Measurements from ENCODE around the gene KCNG2. TPM values are rescaled to one million over a fixed set of nuclear protein-coding genes. Genes with fewer than 3 reads are reported as not detected.

Gene KCNG2
- total RNA-seq, 1 experiment from 2014 or later: not detected

- TF ChIP-seq, protein P1, sequence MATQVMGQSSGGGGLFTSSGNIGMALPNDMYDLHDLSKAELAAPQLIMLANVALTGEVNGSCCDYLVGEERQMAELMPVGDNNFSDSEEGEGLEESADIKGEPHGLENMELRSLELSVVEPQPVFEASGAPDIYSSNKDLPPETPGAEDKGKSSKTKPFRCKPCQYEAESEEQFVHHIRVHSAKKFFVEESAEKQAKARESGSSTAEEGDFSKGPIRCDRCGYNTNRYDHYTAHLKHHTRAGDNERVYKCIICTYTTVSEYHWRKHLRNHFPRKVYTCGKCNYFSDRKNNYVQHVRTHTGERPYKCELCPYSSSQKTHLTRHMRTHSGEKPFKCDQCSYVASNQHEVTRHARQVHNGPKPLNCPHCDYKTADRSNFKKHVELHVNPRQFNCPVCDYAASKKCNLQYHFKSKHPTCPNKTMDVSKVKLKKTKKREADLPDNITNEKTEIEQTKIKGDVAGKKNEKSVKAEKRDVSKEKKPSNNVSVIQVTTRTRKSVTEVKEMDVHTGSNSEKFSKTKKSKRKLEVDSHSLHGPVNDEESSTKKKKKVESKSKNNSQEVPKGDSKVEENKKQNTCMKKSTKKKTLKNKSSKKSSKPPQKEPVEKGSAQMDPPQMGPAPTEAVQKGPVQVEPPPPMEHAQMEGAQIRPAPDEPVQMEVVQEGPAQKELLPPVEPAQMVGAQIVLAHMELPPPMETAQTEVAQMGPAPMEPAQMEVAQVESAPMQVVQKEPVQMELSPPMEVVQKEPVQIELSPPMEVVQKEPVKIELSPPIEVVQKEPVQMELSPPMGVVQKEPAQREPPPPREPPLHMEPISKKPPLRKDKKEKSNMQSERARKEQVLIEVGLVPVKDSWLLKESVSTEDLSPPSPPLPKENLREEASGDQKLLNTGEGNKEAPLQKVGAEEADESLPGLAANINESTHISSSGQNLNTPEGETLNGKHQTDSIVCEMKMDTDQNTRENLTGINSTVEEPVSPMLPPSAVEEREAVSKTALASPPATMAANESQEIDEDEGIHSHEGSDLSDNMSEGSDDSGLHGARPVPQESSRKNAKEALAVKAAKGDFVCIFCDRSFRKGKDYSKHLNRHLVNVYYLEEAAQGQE (IDR thresholded peaks at IDR 0.05; ENCODE audit: low read depth): no peak
- TF ChIP-seq SRF (IDR thresholded peaks at IDR 0.05; ENCODE audit: low read depth) (no peak), EGR1 (IDR thresholded peaks at IDR 0.05; ENCODE audit: low read depth) (no peak)
Measured at GRCh38 chr18:79901665-79902064, 103.9 kb downstream of the KCNG2 start (continued).

- H3K36me3 ChIP-seq (ENCODE audit: control insufficient read depth in 1 of 2, insufficient read depth in 2 of 2, low read length in 2 of 2): 0 out of 4 replicates have a peak, but pooled peaks cover 0 to 10% of the 10 kb centered on the region in 2 experiments
- intact Hi-C loops (cut with micrococcal nuclease): no loop called here
- no peak for ATAC-seq
- TF ChIP-seq, protein P1 (IDR thresholded peaks at IDR 0.05; ENCODE audit: low read depth): no peak
- no peak for TF ChIP-seq ZBTB33 (IDR thresholded peaks at IDR 0.05; ENCODE audit: extremely low read depth, insufficient replicate concordance, low read length)
- TF ChIP-seq, protein P2, sequence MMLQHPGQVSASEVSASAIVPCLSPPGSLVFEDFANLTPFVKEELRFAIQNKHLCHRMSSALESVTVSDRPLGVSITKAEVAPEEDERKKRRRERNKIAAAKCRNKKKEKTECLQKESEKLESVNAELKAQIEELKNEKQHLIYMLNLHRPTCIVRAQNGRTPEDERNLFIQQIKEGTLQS (IDR thresholded peaks at IDR 0.05): no peak
- TF ChIP-seq EGR1 (IDR thresholded peaks at IDR 0.05; ENCODE audit: low read depth): no peak
- TF ChIP-seq SRF (IDR thresholded peaks at IDR 0.05; ENCODE audit: low read depth): no peak
- TF ChIP-seq SP1 (IDR thresholded peaks at IDR 0.05; ENCODE audit: low read depth): no peak
- TF ChIP-seq ZNF274 (IDR thresholded peaks at IDR 0.05; ENCODE audit: low read depth, low read length): no peak
- TF ChIP-seq CEBPB (IDR thresholded peaks at IDR 0.05; ENCODE audit: low read depth): no peak
- TF ChIP-seq ELF1 (IDR thresholded peaks at IDR 0.05; ENCODE audit: borderline replicate concordance, low read depth): no peak
- TF ChIP-seq RAD21 (IDR thresholded peaks at IDR 0.05; ENCODE audit: low read depth): no peak
- no peak for TF ChIP-seq MAX (IDR thresholded peaks at IDR 0.05)
- TF ChIP-seq EZH2 (IDR thresholded peaks at IDR 0.05): no peak
- no peak for TF ChIP-seq TCF7L2 (IDR thresholded peaks at IDR 0.05; ENCODE audit: borderline replicate concordance, extremely low read depth, insufficient read depth, insufficient read length)
- no peak for TF ChIP-seq CBX3 (IDR thresholded peaks at IDR 0.05; ENCODE audit: low read depth)
- no peak for TF ChIP-seq YY1 (IDR thresholded peaks at IDR 0.05; ENCODE audit: extremely low read depth, insufficient replicate concordance, low read depth, low read length)
- no peak for TF ChIP-seq POLR2A (IDR thresholded peaks at IDR 0.05; ENCODE audit: borderline replicate concordance, extremely low read depth, insufficient read depth, insufficient read length)
Measured at GRCh38 chr18:79902075-79902474, 104.3 kb downstream of the KCNG2 start.

More at GRCh38 chr18:79902075-79902474, 104.3 kb downstream of the KCNG2 start:
- peaks cover 11 to 14% of the 10 kb centered on the region in 2 experiments; a peak in 2 of 4 replicates for H3K9me3 ChIP-seq (ENCODE audit: control insufficient read depth in 1 of 2, insufficient read depth in 1 of 2, low read depth in 1 of 2, low read length in 2 of 2)
- no peaks in the 10 kb centered on the region for H3K9me2 ChIP-seq (ENCODE audit: insufficient read depth)
- no peak for DNase-seq (ENCODE audit: low read depth, low spot score)
- POLR2A ChIA-PET: no interaction called here
- H3K27ac ChIP-seq (ENCODE audit: low read depth, low read length): no peak overlapping the region; the same call in 1 of the 2 replicates
- H3K79me2 ChIP-seq (ENCODE audit: insufficient read depth, low read length): no peaks in the 10 kb centered on the region
- no peaks in the 10 kb centered on the region for H3K27me3 ChIP-seq (ENCODE audit: insufficient read depth, low read length)
- BruUV-seq (replicated peaks): no TSS peak
- H3K4me3 ChIP-seq (replicated peaks in 1 of 2; ENCODE audit: low read depth in 1 of 2, low read length in 2 of 2): no peak overlapping the region
- H3K9ac ChIP-seq (ENCODE audit: low read length): no peak overlapping the region
- H4K20me1 ChIP-seq (ENCODE audit: insufficient read depth): no peaks in the 10 kb centered on the region
- CTCF ChIA-PET: no interaction called here
- H3K4me2 ChIP-seq (ENCODE audit: low read length): no peak overlapping the region
- RAD21 ChIA-PET (ENCODE audit: low non-redundant PET in 1 of 2, low total read pairs in 2 of 2, uncharacterized antibody in 2 of 2, unreplicated experiment in 2 of 2): no interaction called here
- no peak overlapping the region for H2AFZ ChIP-seq (ENCODE audit: low read depth, low read length, poor library complexity, severe bottlenecking)
- H3K4me1 ChIP-seq (ENCODE audit: control insufficient read depth in 1 of 2, insufficient read depth in 2 of 2, low read length in 2 of 2): no peaks in the 10 kb centered on the region

All from HCT116 (cell line).